ENCODE measurements around the gene ENOX1. TPM values are rescaled to one million over a fixed set of nuclear protein-coding genes. Genes with fewer than 3 reads are reported as not detected.

The ENOX1 gene
- polyA plus RNA-seq, 1 donor (not counting 4 experiments of a cell fraction or from before 2014, with no cell fraction given), result 1.1 TPM

GRCh38 chr13:43514311-43514710 is 272.5 kb downstream of the ENOX1 start:
- FAIRE-seq (no peak), DNase-seq (ENCODE audit: low read depth, low spot score) (no peak)
- Histone ChIP-seq H3K4me2 (ENCODE audit: control insufficient read depth, extremely low read depth, insufficient read depth, low read depth, low read length) (no peak overlapping the region), H3K79me2 (ENCODE audit: control insufficient read depth, insufficient read depth, low read length) (no peaks in the 10 kb centered on the region), H3K9me3 (ENCODE audit: control insufficient read depth, low read depth, low read length) (no peaks in the 10 kb centered on the region), H2AFZ (ENCODE audit: control insufficient read depth, low read length) (no peak overlapping the region), H3K36me3 (ENCODE audit: control insufficient read depth in 2 of 2, extremely low read depth in 1 of 2, insufficient read depth in 2 of 2, low read length in 2 of 2) (no peaks in the 10 kb centered on the region), H3K9me1 (ENCODE audit: control insufficient read depth, extremely low read depth, insufficient read depth, low read length) (no peaks in the 10 kb centered on the region), H3K9ac (ENCODE audit: control insufficient read depth, extremely low read depth, insufficient read depth, low read length) (no peak overlapping the region), H3K27ac (ENCODE audit: control insufficient read depth, insufficient read depth, low read length) (no peak overlapping the region), H3K4me3 (ENCODE audit: control insufficient read depth in 2 of 3, extremely low read depth in 1 of 3, insufficient read depth in 2 of 3, low read depth in 1 of 3, low read length in 3 of 3) (no peak overlapping the region), H4K20me1 (ENCODE audit: control insufficient read depth, extremely low read depth, insufficient read depth, low read length) (no peaks in the 10 kb centered on the region), H3K4me1 (ENCODE audit: control insufficient read depth, extremely low read depth, insufficient read depth, low read length) (no peaks in the 10 kb centered on the region), H3K27me3 (ENCODE audit: control insufficient read depth, extremely low read depth, insufficient read depth, low read length) (no peaks in the 10 kb centered on the region)
- TF ChIP-seq CTCF (optimal IDR thresholded peaks at IDR 0.05 in 1 of 3, IDR thresholded peaks at IDR 0.05 in 1 of 3, conservative IDR thresholded peaks at IDR 0.05 in 1 of 3; ENCODE audit: extremely low read depth in 1 of 3, insufficient read depth in 2 of 3, low read length in 3 of 3) (no peak), EZH2 (IDR thresholded peaks at IDR 0.05; ENCODE audit: low read length) (no peak)
- dilution Hi-C loops (cut with MboI; ENCODE audit: extremely low pct_ligation_motif_present, low sequenced_read_pairs), result no loop called here

GRCh38 chr13:43512221-43512620 is 274.6 kb downstream of the ENOX1 start:
- Histone ChIP-seq H3K9me1 (ENCODE audit: control insufficient read depth, extremely low read depth, insufficient read depth, low read length) (no peaks in the 10 kb centered on the region), H3K4me2 (ENCODE audit: control insufficient read depth, extremely low read depth, insufficient read depth, low read depth, low read length) (no peak overlapping the region), H4K20me1 (ENCODE audit: control insufficient read depth, extremely low read depth, insufficient read depth, low read length) (no peaks in the 10 kb centered on the region), H2AFZ (ENCODE audit: control insufficient read depth, low read length) (no peak overlapping the region), H3K27ac (ENCODE audit: control insufficient read depth, insufficient read depth, low read length) (no peak overlapping the region), H3K9ac (ENCODE audit: control insufficient read depth, extremely low read depth, insufficient read depth, low read length) (no peak overlapping the region), H3K4me3 (ENCODE audit: control insufficient read depth in 2 of 3, extremely low read depth in 1 of 3, insufficient read depth in 2 of 3, low read depth in 1 of 3, low read length in 3 of 3) (no peak overlapping the region), H3K79me2 (ENCODE audit: control insufficient read depth, insufficient read depth, low read length) (no peaks in the 10 kb centered on the region), H3K4me1 (ENCODE audit: control insufficient read depth, extremely low read depth, insufficient read depth, low read length) (no peaks in the 10 kb centered on the region), H3K36me3 (ENCODE audit: control insufficient read depth in 2 of 2, extremely low read depth in 1 of 2, insufficient read depth in 2 of 2, low read length in 2 of 2) (no peaks in the 10 kb centered on the region), H3K9me3 (ENCODE audit: control insufficient read depth, low read depth, low read length) (no peaks in the 10 kb centered on the region), H3K27me3 (ENCODE audit: control insufficient read depth, extremely low read depth, insufficient read depth, low read length) (no peaks in the 10 kb centered on the region)
- dilution Hi-C loops (cut with MboI; ENCODE audit: extremely low pct_ligation_motif_present, low sequenced_read_pairs), result no loop called here
- DNase-seq (ENCODE audit: low read depth, low spot score), result no peak
- no peak for TF ChIP-seq EZH2 (IDR thresholded peaks at IDR 0.05; ENCODE audit: low read length)
- no peak for FAIRE-seq

Data from keratinocyte (primary cell).